PC-3 (cell line): ENCODE measurements around the gene NTM. TPM values are rescaled to one million over a fixed set of nuclear protein-coding genes. Genes with fewer than 3 reads are reported as not detected.
A peak's percentile ranks its signal among the peaks of the same experiment; 100 is the strongest.

Source experiments
- ATAC-seq: fragments of 200-7000 bp; cut with Tn5 transposase; 2 replicates; pipeline ENCODE4 v1.9.1; 2020; ENCODE audit warnings: mild to moderate bottlenecking, moderate library complexity
- BruUV-seq: library from RNA; stranded (reverse); fragments of 400-500 nt; replicated peaks from 2 replicates; lab custom pipeline; 2021; lab: Mats Ljungman, UMichigan
- CTCF ChIA-PET: fragments of 300-600 bp; sonication (Branson Sonifier 250); formaldehyde crosslinking; loops from one replicate; lab custom pipeline; 2022; ENCODE audit warnings: antibody characterized with exemption; lab: Charles Lee
- POLR2A ChIA-PET: fragments of 300-600 bp; sonication (Branson Sonifier 250); formaldehyde crosslinking; loops from one replicate; lab custom pipeline; 2022; ENCODE audit warnings: antibody characterized with exemption; ENCODE audit not compliant: unreplicated experiment; lab: Charles Lee
- DNase-seq: peaks from one replicate; pipeline ENCODE4 v3.0.0-alpha.2; 2015
- H2AFZ ChIP-seq: fragments of 300-600 bp; sonication (generic); 2 replicates; pipeline ENCODE4 v1.6.0; 2016; ENCODE audit warnings: antibody characterized with exemption, low read length
- H3F3A ChIP-seq: fragments of 300-600 bp; sonication (generic); one replicate; pipeline ENCODE4 v1.6.0; 2017; ENCODE audit warnings: antibody characterized with exemption, low read length, control low read depth, mild to moderate bottlenecking; ENCODE audit not compliant: unreplicated experiment
- H3K27ac ChIP-seq: fragments of 300-600 bp; sonication (generic); 2 replicates; pipeline ENCODE4 v1.5.1; 2016; ENCODE audit warnings: mild to moderate bottlenecking, low read length
- H3K27me3 ChIP-seq: fragments of 300-600 bp; sonication (generic); 2 replicates; pipeline ENCODE4 v1.6.1; 2016; ENCODE audit warnings: low read length, mixed read lengths
- H3K36me3 ChIP-seq: fragments of 300-600 bp; sonication (generic); 2 replicates; pipeline ENCODE4 v1.6.1; 2016; ENCODE audit warnings: low read depth, mixed run types, low read length, mixed read lengths
- H3K4me1 ChIP-seq: fragments of 300-600 bp; sonication (generic); 2 replicates; pipeline ENCODE4 v1.5.1; 2016; ENCODE audit warnings: low read length; ENCODE audit not compliant: insufficient read depth
- H3K4me2 ChIP-seq: fragments of 300-600 bp; sonication (generic); 2 replicates; pipeline ENCODE4 v1.6.0; 2016; ENCODE audit warnings: low read length
- H3K4me3 ChIP-seq: fragments of 300-600 bp; sonication (generic); 2 replicates; pipeline ENCODE4 v1.5.1; 2016; ENCODE audit warnings: mild to moderate bottlenecking, low read length, mixed read lengths
- H3K79me2 ChIP-seq: fragments of 300-600 bp; sonication (generic); 2 replicates; pipeline ENCODE4 v1.6.1; 2017; ENCODE audit warnings: low read length, mixed read lengths
- H3K9ac ChIP-seq: fragments of 300-600 bp; sonication (generic); 2 replicates; pipeline ENCODE4 v1.6.0; 2016; ENCODE audit warnings: mild to moderate bottlenecking, low read length
- H3K9me2 ChIP-seq: fragments of 300-600 bp; sonication (generic); replicated peaks from 2 replicates; pipeline ENCODE4 v1.6.1; 2016; ENCODE audit warnings: mixed run types, low read length, mixed read lengths
- H3K9me3 ChIP-seq: fragments of 300-600 bp; sonication (generic); 2 replicates; pipeline ENCODE4 v1.6.1; 2016; ENCODE audit warnings: low read length, mixed read lengths
- H4K20me1 ChIP-seq: fragments of 300-600 bp; sonication (generic); 2 replicates; pipeline ENCODE4 v1.6.1; 2016; ENCODE audit warnings: low read length, mixed read lengths
- EZH2 ChIP-seq: fragments of 300-600 bp; sonication (generic); IDR thresholded peaks from one replicate; pipeline ENCODE4 v1.6.1; 2017; ENCODE audit warnings: antibody characterized with exemption, mild to moderate bottlenecking, low read length; ENCODE audit not compliant: unreplicated experiment
- EZH2phosphoT487 ChIP-seq: fragments of 300-600 bp; sonication (generic); IDR thresholded peaks from 2 replicates; pipeline ENCODE4 v1.6.1; 2018; ENCODE audit warnings: mild to moderate bottlenecking, antibody characterized with exemption, low read length, borderline replicate concordance
- intact Hi-C: fragments of 100-400 bp; cut with micrococcal nuclease; formaldehyde crosslinking; loops from 2 replicates; pipeline ENCODE4 v1.9.0; 2023
- total RNA-seq: library from RNA; depleted of rRNA; stranded (reverse); fragments of >200 nt; gene quantifications from 2 replicates; pipeline ENCODE4 v1.2.3, GENCODE V29; 2014
- TF ChIP-seq, protein P1 (sequence below): fragments of 300-600 bp; sonication (generic); conservative IDR thresholded peaks from 2 replicates; pipeline ENCODE4 v1.5.1; 2017; ENCODE audit warnings: antibody characterized with exemption, low read depth, mild to moderate bottlenecking, low read length

Gene NTM
- total RNA-seq, 1 experiment from 2014 or later = not detected

DNA sequence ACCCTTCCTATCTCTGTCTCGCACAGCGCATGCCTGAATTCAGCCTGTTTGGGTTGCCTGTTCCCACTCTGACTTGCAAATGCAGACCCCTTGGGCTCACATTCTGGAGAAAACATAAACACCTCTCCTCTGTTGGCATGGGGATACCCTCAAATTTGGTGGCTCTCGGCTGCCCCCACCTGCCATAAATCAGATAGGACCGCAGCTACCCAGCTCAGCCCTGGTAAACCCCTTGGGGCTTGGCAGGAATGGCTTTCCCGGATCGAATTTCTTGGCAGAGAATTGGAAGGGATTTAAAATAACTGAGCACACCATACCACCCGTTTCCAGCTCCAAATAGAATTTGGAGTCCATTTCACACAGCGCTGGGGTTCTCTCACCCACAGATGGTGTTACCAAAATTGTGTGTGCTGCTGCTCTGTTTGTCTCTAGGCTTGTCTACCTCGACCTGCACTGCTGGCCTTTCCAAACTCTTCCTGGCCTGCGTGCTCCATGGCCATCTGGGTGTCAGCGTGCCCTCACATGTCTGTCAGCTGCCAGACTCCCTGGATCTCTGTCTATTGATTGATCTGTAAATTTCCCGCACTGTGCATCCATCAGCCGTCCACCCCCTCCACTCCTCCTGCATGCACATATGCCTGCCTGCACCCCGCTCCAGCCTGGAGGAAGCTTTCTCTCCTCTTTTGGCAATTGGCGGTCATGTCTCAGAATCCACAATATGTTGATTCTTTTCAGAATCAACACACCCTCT lies 134.0 kb downstream of the NTM start:
- H3K36me3 ChIP-seq = no peaks in the 10 kb centered on the region
- ChIA-PET POLR2A (no interaction called here), CTCF (no interaction called here)
- H3F3A ChIP-seq = no peaks in the 10 kb centered on the region
- H3K27me3 ChIP-seq = peaks cover 26% of the 10 kb centered on the region
- H3K4me2 ChIP-seq = no peak overlapping the region
- no peak overlapping the region for H3K4me3 ChIP-seq
- BruUV-seq = no TSS peak
- H4K20me1 ChIP-seq = no peaks in the 10 kb centered on the region
- H2AFZ ChIP-seq = no peak overlapping the region
- H3K9me2 ChIP-seq = no peaks in the 10 kb centered on the region
- no peak overlapping the region for H3K27ac ChIP-seq
- intact Hi-C loops = no loop called here
- no peaks in the 10 kb centered on the region for H3K9me3 ChIP-seq
- H3K9ac ChIP-seq = no peak overlapping the region
- H3K4me1 ChIP-seq = no peaks in the 10 kb centered on the region
- ATAC-seq (no peak), DNase-seq (peak; percentile 29)
- no peaks in the 10 kb centered on the region for H3K79me2 ChIP-seq
- no peak for TF ChIP-seq EZH2phosphoT487
- TF ChIP-seq EZH2 = no peak
- TF ChIP-seq, protein P1, sequence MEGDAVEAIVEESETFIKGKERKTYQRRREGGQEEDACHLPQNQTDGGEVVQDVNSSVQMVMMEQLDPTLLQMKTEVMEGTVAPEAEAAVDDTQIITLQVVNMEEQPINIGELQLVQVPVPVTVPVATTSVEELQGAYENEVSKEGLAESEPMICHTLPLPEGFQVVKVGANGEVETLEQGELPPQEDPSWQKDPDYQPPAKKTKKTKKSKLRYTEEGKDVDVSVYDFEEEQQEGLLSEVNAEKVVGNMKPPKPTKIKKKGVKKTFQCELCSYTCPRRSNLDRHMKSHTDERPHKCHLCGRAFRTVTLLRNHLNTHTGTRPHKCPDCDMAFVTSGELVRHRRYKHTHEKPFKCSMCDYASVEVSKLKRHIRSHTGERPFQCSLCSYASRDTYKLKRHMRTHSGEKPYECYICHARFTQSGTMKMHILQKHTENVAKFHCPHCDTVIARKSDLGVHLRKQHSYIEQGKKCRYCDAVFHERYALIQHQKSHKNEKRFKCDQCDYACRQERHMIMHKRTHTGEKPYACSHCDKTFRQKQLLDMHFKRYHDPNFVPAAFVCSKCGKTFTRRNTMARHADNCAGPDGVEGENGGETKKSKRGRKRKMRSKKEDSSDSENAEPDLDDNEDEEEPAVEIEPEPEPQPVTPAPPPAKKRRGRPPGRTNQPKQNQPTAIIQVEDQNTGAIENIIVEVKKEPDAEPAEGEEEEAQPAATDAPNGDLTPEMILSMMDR = peak; percentile 40; the same call in 1 of the 2 replicates

- peaks cover 46% of the 10 kb centered on the region for H3K27me3 ChIP-seq
- no peak overlapping the region for H3K9ac ChIP-seq
- H3F3A ChIP-seq = no peaks in the 10 kb centered on the region
- H3K36me3 ChIP-seq = no peaks in the 10 kb centered on the region
- no peak overlapping the region for H3K27ac ChIP-seq
- ATAC-seq = no peak
- H4K20me1 ChIP-seq = no peaks in the 10 kb centered on the region
- no peaks in the 10 kb centered on the region for H3K9me3 ChIP-seq
- POLR2A ChIA-PET = no interaction called here
- BruUV-seq = no TSS peak
- H3K79me2 ChIP-seq = no peaks in the 10 kb centered on the region
- no peak for DNase-seq
- H3K4me1 ChIP-seq = no peaks in the 10 kb centered on the region
- H3K4me3 ChIP-seq = no peak overlapping the region
- no peak for TF ChIP-seq EZH2
- TF ChIP-seq EZH2phosphoT487 = no peak
- TF ChIP-seq, protein P1 = no peak
- CTCF ChIA-PET = no interaction called here
- no peak overlapping the region for H3K4me2 ChIP-seq
- H3K9me2 ChIP-seq = no peaks in the 10 kb centered on the region
- no peak overlapping the region for H2AFZ ChIP-seq
- intact Hi-C loops = no loop called here
Observed at GRCh38 chr11:131506348-131506747, 135.9 kb downstream of the NTM start.

DNA sequence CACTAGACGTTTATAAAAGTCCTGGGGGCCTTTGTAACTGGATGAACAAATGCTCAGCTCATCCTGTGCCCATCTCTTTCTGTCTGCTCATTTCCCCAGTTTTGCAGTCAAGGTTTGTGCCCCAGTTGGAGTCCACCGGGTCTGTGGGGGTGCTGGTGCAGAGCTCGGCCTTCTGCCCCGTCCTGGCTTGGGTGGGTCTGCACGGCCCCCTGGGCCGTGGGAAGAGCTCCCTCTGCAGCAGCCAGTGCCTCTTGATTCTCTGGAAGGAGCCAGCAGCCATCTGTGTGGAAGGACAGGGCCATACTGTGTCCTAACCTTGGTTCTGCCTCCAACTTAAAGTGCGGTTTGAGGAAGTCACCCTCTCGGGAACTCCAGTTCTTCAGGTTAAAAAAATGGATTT lies 140.2 kb downstream of the NTM start:
- Histone ChIP-seq H3K4me2 (no peak overlapping the region), H3K9me3 (no peaks in the 10 kb centered on the region), H3K9ac (no peak overlapping the region), H2AFZ (no peak overlapping the region), H3K79me2 (no peaks in the 10 kb centered on the region), H3K27me3 (peaks cover 63% of the 10 kb centered on the region), H3K4me3 (no peak overlapping the region), H3F3A (no peaks in the 10 kb centered on the region), H3K36me3 (no peaks in the 10 kb centered on the region), H3K27ac (no peak overlapping the region), H3K4me1 (no peaks in the 10 kb centered on the region), H4K20me1 (no peaks in the 10 kb centered on the region), H3K9me2 (no peaks in the 10 kb centered on the region)
- POLR2A ChIA-PET = no interaction called here
- no TSS peak for BruUV-seq
- CTCF ChIA-PET = no interaction called here
- TF ChIP-seq EZH2 = no peak
- no peak for TF ChIP-seq EZH2phosphoT487
- TF ChIP-seq, protein P1 = no peak
- ATAC-seq (no peak), DNase-seq (no peak)
- intact Hi-C loops = loop anchor here (5.0 kb wide), 1 partner anchor 103 kb away; no protein-coding TSS in a partner anchor
